ENCODE measurements around the gene SAMD4A. TPM values are rescaled to one million over a fixed set of nuclear protein-coding genes. Genes with fewer than 3 reads are reported as not detected.

The SAMD4A gene
- total and polyA plus RNA-seq, 11 donors: 45.0 to 247 (median 138) TPM

DNA sequence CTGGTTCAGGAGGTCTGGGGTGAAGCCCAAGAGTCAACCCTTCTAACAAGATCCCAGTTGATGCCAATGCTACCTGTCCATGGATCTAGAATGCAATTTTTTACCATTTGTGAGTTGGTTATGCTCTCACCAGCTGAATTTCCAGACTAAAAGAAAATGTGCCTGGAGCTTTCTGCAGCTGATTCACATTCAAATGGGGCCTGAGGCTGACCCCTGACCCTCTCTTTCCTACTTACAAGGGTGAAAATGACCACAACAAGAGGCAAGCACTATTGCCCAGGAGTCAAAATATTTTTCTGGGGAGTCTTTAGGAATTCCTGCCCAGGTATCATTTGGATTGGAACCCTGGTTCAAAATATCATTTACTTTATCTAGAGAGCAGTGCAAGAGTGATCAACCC is 159.1 kb downstream of the SAMD4A start:
- Histone ChIP-seq H3K4me1 (peaks cover 0 to 50% (median 32%) of the 10 kb centered on the region in 12 donors), H3K36me3 (no peaks in the 10 kb centered on the region), H3K9me3 (no peaks in the 10 kb centered on the region), H3K27me3 (no peaks in the 10 kb centered on the region), H3K4me3 (no peak overlapping the region), H3K27ac (no peak overlapping the region)
- TF ChIP-seq POLR2A (IDR thresholded peaks at IDR 0.05): no peak
- TF ChIP-seq CTCF (IDR thresholded peaks at IDR 0.05): no peak
- ATAC-seq (no peak), DNase-seq (no peak)
- intact Hi-C loops (cut with DNase I): loop anchor here in 1 of 10 donors (5.0 kb wide), 1 partner anchor 46 kb away; no protein-coding TSS in a partner anchor

DNA sequence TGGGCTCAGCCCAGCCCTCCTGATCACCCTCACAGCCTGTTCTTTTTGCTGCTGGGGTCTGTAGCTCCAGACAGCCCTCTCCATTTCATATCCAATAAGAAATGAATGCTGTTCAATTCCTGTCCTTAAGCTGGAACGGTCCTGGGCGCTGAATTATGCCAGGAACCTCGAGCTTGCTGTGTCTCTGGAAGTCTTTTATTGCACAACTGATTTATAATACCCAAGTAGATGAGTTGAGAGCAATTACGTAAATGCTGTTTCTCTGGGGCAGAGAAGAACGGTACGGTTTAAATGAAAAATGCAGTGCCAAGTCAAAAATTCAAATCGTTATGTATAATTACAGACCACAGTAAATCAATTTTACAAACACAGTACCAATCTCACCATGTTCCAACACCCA is 161.0 kb downstream of the SAMD4A start:
- DNase-seq (no peak), ATAC-seq (no peak)
- no peaks in the 10 kb centered on the region for H3K27me3 ChIP-seq
- no peaks in the 10 kb centered on the region for H3K36me3 ChIP-seq
- H3K4me1 ChIP-seq: peaks cover 0 to 48% (median 25%) of the 10 kb centered on the region in 12 donors
- H3K27ac ChIP-seq: peak overlapping the region in 1 of 12 donors; percentile 68
- 78 to 86% (median 85%) methylated on average over 7 of the region's 7 CpGs for WGBS, 4 donors
- TF ChIP-seq POLR2A (IDR thresholded peaks at IDR 0.05) (no peak), CTCF (IDR thresholded peaks at IDR 0.05) (no peak)
- intact Hi-C loops (cut with DNase I): loop anchor here in 1 of 10 donors (5.0 kb wide), 1 partner anchor 44 kb away; no protein-coding TSS in a partner anchor
- no peaks in the 10 kb centered on the region for H3K9me3 ChIP-seq
- H3K4me3 ChIP-seq: no peak overlapping the region

- H3K27ac ChIP-seq: peak overlapping the region in 3 of 12 donors; percentile 59 to 74 (median 68)
- TF ChIP-seq CTCF (IDR thresholded peaks at IDR 0.05) (no peak), POLR2A (IDR thresholded peaks at IDR 0.05) (no peak)
- intact Hi-C loops (cut with DNase I): loop anchor here in 1 of 10 donors (5.0 kb wide), 1 partner anchor 43 kb away; no protein-coding TSS in a partner anchor
- ATAC-seq (peak in 2 of 4 donors; percentile 6 to 22), DNase-seq (no peak)
- no peaks in the 10 kb centered on the region for H3K27me3 ChIP-seq
- H3K9me3 ChIP-seq: no peaks in the 10 kb centered on the region
- H3K4me3 ChIP-seq: no peak overlapping the region
- WGBS, 4 donors: 67 to 84% (median 80%) methylated on average over 9 of the region's 9 CpGs
- no peaks in the 10 kb centered on the region for H3K36me3 ChIP-seq
- H3K4me1 ChIP-seq: peaks cover 0 to 54% (median 25%) of the 10 kb centered on the region in 12 donors
Measured at GRCh38 chr14:54728700-54729527, 162.0 kb downstream of the SAMD4A start.

GRCh38 chr14:54730156-54730961 is 163.4 kb downstream of the SAMD4A start:
- WGBS, 4 donors: 23 to 29% (median 27%) methylated on average over 6 of the region's 6 CpGs
- TF ChIP-seq POLR2A (IDR thresholded peaks at IDR 0.05) (no peak), CTCF (IDR thresholded peaks at IDR 0.05) (no peak)
- peaks cover 0 to 59% (median 23%) of the 10 kb centered on the region in 12 donors for H3K4me1 ChIP-seq
- peak; percentile 40 to 75 (median 66) for ATAC-seq
- H3K27me3 ChIP-seq: no peaks in the 10 kb centered on the region
- DNase-seq: no peak
- H3K9me3 ChIP-seq: no peaks in the 10 kb centered on the region
- intact Hi-C loops (cut with DNase I): loop anchor here in 2 of 10 donors (5.0 kb wide), 2 partner anchors 37 to 42 kb away; no protein-coding TSS in a partner anchor
- H3K36me3 ChIP-seq: no peaks in the 10 kb centered on the region
- H3K4me3 ChIP-seq: peak overlapping the region in 7 of 12 donors; percentile 4 to 40 (median 23)
- H3K27ac ChIP-seq: peak overlapping the region; percentile 20 to 74 (median 59)
